GM18951 (cell line): Measurements from ENCODE around the gene ATE1.

Experiments used
- POLR2A ChIP-seq: IDR thresholded peaks from 4 replicates; pipeline ENCODE4 v1.6.1; 2011; ENCODE audit warnings: mild to moderate bottlenecking; ENCODE audit not compliant: insufficient read length, insufficient read depth; ENCODE audit errors: extremely low read depth
- in situ Hi-C: fragments of 300-500 bp; cut with MboI; formaldehyde crosslinking; loops from one replicate; pipeline ENCODE4 v1.12.0; 2022; ENCODE audit warnings: low sequenced_read_pairs, mixed read lengths, inconsistent platforms; ENCODE audit not compliant: unreplicated experiment

The ATE1 gene

DNA sequence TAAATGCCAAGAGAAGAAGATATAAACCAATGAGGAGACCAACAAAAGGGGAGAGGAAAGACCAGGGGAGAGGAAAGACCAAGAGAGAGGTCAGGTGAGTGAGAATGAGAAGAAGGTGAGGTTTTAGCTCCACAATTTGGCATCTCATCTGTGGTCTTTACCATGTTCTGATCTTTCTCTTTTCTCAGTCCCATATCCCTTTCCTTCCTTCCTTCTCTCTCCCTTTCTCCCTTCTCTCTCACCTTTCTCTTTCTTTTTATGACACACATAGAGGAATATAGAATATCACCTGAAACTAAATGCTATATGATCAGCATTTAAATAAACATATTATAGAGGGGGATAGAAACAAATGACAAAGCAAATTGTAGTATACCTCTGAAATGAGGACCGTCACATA lies 57.4 kb downstream of the ATE1 start:
- in situ Hi-C loops = no loop called here
- TF ChIP-seq POLR2A = no peak

DNA sequence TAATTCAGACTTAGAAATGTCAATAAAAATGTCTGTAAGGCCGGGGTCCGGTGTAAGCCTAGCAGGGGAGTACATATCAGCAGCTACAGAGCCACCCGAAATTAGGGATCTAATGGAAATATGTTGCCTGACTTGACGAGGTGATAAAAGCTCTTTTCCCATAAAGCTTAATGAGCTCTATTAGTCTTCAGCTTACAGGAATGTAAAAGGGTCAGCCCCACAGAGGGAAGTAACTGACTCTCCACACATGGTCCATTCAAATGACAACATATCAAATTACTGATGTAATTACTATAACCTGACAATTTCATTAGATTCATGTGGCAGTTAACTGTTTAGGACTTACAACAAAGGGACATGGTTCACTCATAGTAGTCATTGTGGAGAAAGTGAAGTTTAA lies 62.3 kb downstream of the ATE1 start:
- in situ Hi-C loops = no loop called here
- TF ChIP-seq POLR2A = no peak

GRCh38 chr10:121864653-121865052 lies 63.2 kb downstream of the ATE1 start:
- no peak for TF ChIP-seq POLR2A
- in situ Hi-C loops = no loop called here

GRCh38 chr10:121864168-121864567 lies 63.7 kb downstream of the ATE1 start:
- no peak for TF ChIP-seq POLR2A
- in situ Hi-C loops = no loop called here

- TF ChIP-seq POLR2A = no peak
- in situ Hi-C loops = no loop called here
Measured at GRCh38 chr10:121862649-121863048, 65.2 kb downstream of the ATE1 start.

- no peak for TF ChIP-seq POLR2A
- in situ Hi-C loops = no loop called here
Measured at GRCh38 chr10:121862042-121862441, 65.8 kb downstream of the ATE1 start.

GRCh38 chr10:121860810-121861209 lies 67.0 kb downstream of the ATE1 start:
- no peak for TF ChIP-seq POLR2A

DNA sequence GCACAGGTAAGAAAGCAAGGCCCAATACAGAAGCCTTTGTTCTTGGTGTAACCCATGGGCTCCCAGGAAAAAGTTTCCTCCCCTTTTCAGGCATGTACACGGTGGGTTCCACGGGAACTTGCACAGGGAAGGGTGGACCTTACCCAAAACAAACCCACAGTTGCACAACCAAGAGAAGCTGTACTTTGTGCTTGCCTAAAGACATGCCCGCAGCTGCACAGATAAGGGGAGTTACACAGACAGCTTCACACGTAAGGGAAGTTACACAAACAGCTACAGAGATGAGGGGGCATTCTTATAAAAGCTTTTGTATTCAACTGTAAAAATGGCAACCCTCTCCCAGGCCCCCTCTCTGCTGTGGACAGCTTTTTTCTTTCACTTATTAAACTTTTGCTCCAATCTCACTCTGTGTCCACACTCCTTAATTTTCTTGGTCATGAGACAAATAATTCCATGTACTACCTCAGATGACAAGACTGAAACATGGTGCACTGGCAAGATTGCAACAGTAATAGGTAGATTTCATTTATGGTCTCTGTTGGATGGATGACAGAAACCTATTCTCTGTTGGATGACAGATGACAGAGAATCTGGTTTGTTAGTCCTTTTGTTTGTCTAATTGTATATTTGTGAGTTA lies 72.9 kb downstream of the ATE1 start:
- in situ Hi-C loops = no loop called here
- TF ChIP-seq POLR2A = no peak

More at GRCh38 chr10:121860810-121861209, 67.0 kb downstream of the ATE1 start:
- in situ Hi-C loops = no loop called here

DNA sequence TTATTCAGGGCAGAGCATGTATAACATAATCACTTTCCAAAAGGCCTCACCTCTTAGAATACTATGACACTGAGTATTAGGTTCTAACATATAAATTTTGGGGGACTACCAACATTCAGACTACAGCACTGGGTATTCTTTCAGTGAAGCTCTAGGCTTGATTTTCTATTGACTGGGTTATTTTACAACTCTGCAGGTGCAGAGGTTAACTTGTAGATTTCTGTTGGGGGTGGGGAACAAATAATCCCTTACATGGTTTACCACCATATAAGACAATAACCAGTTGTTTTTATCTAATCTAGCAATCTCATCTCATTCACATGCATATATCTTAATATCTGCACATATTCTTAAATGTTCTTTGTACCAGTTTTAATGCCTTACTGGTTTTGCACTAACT lies 73.9 kb downstream of the ATE1 start:
- no peak for TF ChIP-seq POLR2A
- in situ Hi-C loops = no loop called here

DNA sequence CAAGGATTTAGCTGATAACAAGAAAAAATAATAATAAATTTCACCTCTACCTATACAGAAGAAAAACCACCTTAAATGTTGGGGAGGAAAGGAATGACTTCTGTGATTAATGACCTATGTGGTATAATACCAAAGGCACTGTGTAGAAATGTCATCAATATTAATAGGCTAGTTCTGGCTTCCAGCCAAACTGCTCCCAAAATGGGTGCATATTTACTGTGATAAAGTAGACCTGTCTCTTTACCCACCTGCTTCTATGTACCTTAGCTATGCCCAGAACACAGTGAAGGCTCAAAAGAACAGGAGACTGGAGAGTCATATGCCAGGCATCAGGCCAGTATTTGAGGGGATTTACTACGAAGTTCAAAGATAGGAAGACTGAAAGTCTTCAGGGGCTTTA lies 76.0 kb downstream of the ATE1 start:
- TF ChIP-seq POLR2A = no peak
- in situ Hi-C loops = no loop called here

DNA sequence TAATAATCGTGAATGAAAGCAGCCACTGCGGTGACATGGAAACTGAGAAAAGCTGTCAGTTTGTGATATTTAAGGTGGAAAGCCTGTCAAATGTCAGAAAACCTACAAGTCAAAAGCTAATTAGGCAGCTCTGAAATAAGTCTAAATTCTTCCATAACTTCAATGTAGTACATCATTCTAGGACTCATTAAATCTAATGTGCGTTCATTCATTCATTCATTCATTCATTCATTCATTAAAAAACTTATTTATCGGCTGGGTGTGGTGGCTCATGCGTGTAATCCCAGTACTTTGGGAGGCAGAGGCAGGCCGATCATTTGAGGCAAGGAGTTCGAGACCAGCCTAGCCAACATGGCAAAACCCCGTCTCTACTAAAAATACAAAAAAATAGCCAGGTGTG lies 79.7 kb downstream of the ATE1 start:
- in situ Hi-C loops = no loop called here
- no peak for TF ChIP-seq POLR2A

DNA sequence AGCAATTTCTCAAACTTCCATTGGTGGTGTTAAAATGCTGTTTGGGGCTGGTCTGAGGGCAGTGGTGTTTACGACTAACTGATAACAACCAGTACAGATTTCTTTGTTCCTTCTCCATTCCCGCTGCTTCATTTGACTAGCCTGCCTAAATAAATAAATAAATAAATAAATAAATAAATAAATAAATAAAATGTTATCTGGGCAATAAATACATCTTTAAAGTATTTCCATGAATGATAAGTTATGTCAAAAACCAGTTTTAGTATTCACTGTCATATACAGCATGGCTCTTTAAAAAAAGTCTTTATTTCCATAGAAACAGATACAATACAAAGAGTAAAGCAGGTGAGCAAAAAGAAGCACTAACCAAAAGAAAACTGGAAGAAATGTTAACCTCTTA lies 81.3 kb downstream of the ATE1 start:
- TF ChIP-seq POLR2A = no peak
- in situ Hi-C loops = no loop called here

DNA sequence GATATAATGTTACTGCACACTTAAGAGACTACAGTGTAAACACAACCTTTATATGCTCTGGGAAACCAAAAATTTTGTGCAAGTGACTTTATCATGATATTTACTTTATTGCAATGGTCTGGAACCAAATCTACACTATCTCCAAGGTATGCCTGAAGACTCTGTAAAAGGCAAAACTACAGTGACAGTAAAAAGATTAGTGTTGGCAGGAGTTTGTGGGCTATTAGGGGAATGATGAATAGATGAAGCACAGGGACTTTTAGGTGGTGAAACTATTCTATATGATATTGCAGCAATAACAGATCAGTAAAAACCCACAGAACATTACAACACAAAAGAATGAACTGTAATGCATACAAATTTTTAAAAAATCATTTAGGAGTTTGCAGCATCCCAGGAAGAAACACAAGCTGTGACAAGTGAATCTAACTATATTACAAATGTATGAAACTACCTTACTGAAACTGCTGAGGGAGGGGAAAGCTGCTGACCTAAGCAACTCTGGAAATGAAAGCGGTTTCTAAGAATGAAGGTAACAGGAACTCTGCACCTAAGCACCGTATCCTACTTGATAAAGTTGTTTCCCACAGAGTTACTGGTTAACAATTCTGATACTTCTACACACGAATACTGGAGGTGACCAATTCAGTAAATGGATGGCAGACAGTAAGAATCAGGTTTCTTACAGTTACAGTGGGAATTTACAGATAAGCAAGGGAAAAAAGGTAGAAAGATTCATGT lies 82.6 kb downstream of the ATE1 start:
- in situ Hi-C loops = no loop called here
- no peak for TF ChIP-seq POLR2A

GRCh38 chr10:121844537-121844936 lies 83.3 kb downstream of the ATE1 start:
- in situ Hi-C loops = no loop called here

DNA sequence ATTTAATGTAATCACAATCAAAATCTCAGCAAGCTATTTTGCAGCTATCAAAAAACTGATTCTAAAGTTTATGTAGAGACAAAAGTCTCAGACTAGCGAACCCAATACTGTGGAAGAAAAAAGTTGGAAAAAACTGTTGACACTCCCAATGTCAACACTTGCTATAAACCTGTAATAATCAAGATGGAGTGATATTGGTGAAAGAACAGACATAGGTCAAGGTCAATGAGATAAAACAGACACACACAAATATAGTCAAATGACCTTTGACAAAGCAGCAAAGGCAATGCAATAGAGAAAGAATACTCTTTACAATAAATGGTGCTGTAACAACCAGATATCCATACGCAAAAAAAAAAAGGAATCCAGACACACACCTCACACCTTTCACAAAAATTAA lies 84.5 kb downstream of the ATE1 start:
- in situ Hi-C loops = no loop called here
- TF ChIP-seq POLR2A = no peak

More at GRCh38 chr10:121844537-121844936, 83.3 kb downstream of the ATE1 start:
- TF ChIP-seq POLR2A = no peak

DNA sequence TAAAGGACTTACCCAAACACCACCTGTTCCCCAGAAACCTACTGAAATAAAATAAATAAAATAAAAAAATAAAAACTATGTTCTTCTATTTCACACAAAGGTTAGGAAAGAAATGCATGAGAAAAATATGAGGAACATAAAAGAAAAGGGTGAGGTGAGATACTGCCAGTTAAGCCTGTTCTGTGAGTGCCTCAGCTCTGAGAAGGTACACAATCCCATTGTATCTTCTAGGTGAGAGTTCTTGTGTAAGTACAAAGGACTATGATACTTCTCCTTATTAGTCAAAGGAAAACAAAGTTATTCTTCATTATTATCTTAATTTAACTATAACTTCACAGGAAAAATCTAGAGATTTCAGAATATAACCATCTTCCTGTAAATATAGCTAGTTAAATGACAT lies 86.0 kb downstream of the ATE1 start:
- in situ Hi-C loops = no loop called here
- no peak for TF ChIP-seq POLR2A
